GM18499 (cell line): Measurements from ENCODE around the gene HIKESHI.
"Not testable (repeated sequence)": the region's sequence is repeated elsewhere in the genome, so short reads cannot be mapped to it uniquely, and the experiment has no call there.

Experiments
- ATAC-seq: cut with Tn5 transposase; IDR thresholded peaks from one replicate; pipeline ENCODE4 v1.9.1; 2021; ENCODE audit warnings: moderate number of reproducible peaks; ENCODE audit not compliant: insufficient read depth, unreplicated experiment

HIKESHI gene

GRCh38 chr11:86302092-86302793 is at the start of gene HIKESHI:
TSS of gene HIKESHI (plus strand) at chr11:86302240. CDS start at chr11:86302449, 209 bp downstream.
- ATAC-seq: peak; percentile 98

DNA sequence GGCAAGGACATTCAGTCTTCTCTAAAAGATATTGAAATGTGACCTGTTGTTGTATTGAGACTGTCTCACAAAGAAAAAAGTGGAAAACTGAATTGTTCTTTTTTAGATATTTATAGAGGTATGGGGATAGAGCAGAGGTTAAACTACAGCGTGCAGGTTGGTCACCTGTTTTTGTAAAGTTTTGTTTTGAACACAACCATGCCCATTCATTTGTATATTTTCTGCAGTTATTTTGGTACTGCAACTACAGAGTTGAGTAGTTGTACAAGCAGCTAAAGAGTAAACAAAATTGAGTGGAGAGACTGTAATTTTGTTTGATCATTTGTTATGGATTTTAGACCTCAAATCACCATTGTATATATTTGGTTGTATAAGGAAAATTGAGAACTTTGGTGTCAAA is 46.1 kb upstream of the HIKESHI start:
- ATAC-seq: peak; percentile 87

- ATAC-seq: no peak
Observed at GRCh38 chr11:86256608-86257007, 45.4 kb upstream of the HIKESHI start.

DNA sequence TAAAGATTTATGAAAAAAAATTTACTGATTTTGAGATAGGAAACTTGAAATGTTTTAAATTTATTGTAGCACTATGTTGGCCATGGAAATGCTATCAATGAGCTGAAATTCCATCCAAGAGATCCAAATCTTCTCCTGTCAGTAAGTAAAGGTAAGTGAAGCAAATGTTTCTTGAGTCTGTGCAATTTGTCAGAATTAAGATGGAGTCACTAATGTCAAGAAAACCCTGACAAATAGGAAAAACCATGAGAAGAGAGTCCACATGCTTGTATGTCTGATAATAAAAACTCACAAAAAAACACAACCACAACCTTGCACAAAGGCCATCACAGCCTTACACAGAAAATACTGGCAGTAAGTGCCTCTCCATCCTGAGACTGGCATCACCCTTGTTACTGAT is 44.6 kb upstream of the HIKESHI start:
- no peak for ATAC-seq

DNA sequence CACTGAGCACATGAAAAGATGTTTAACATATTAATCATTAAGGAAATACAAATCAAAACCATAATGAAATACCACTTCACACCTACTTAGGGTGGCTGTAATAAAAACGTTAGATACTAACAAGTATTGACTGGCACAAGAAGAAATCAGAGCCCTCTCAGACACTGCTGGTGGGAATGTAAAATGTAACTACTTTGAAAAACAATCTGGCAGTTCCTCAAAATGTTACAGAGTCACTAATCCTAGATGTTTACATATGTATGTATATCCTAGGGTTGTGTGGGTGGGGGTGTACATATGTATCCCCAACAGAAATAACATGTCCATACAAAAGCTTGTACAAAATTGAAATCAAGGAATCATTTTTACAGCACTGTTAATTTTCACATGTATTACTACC is 42.3 kb upstream of the HIKESHI start:
- no peak for ATAC-seq

GRCh38 chr11:86261328-86261727 is 40.7 kb upstream of the HIKESHI start:
- no peak for ATAC-seq

- ATAC-seq: no peak
Observed at GRCh38 chr11:86262387-86262786, 39.7 kb upstream of the HIKESHI start.

DNA sequence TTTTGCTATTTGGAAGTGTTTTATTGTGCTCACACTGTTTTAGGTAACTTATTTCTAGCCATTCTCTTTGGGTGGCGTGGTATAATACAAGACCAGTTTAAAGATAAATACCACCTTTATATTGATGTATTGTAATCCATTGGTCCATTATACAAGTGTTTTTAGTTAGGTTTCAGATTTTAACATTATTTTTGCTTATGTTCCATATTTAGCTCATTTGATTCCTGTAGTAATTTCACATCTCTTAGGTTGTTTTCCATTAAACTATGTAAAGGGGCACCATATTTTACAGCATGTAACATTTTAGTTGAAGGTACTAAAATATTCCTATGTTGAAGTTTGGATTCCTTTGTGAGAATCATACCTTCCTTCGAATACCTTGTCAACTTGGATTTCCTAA is 37.4 kb upstream of the HIKESHI start:
- no peak for ATAC-seq

GRCh38 chr11:86265194-86265593 is 36.8 kb upstream of the HIKESHI start:
- ATAC-seq: no peak

DNA sequence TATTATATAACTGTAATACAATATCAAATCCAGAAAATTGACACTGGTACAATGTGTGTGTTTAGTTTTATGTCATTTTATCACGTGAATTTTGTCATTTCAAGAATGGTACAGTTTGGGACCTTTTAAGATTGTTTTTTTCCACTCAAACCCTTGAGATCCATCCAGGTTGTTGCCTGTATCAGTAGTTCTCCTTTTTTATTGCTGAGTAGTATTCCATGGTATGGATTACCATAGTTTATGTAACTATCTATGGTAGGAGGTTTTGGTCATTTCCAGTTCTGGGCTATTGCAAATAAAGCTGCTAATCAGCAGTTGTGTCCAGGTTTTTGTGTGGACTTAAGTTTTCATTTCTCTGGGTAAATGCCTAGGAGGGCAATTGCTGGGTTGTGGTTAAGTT is 32.4 kb upstream of the HIKESHI start:
- ATAC-seq: no peak

- no peak for ATAC-seq
Observed at GRCh38 chr11:86274503-86274902, 27.5 kb upstream of the HIKESHI start.

GRCh38 chr11:86274999-86275398 is 27.0 kb upstream of the HIKESHI start:
- ATAC-seq: no peak

DNA sequence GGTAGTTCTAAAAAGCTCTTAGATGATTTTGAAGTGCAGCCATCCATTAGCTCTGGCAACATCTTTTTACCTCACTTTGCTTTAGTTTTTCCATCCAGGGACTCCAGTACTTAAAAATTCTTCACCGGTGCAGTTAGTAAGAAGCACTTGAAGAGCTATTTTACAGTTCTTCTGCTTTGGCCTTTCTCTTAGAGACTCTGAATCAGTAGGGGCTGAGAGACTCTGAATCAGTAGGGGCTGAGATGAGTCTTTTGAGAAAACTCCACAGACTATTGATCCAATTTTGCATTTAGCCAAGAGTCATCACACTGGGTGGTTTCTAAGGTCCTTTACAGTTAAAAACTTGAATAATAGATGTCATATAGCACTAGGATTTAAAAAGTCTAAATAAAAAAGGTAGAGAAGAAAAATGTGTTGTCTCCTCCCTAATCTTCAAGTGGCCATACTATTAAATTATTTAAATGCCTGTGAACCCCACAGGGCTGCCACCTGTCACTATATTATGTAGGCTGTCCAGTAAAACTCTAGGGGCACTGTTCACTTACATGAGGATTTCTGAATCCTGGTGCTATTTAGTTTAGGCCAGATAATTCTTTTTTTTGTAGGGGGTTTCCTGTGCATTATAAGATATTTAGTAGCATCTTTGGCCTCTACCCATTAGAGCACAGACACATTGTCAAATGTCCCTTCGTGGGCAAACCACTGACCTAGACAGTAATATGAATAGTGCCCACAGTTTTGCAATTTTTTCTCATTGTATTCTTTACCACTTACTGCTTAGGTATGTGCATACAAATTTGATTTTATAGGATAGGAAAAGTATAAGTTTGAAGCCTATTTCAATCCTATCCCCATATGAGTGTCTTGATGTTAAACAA is 26.3 kb upstream of the HIKESHI start:
- ATAC-seq: no peak

DNA sequence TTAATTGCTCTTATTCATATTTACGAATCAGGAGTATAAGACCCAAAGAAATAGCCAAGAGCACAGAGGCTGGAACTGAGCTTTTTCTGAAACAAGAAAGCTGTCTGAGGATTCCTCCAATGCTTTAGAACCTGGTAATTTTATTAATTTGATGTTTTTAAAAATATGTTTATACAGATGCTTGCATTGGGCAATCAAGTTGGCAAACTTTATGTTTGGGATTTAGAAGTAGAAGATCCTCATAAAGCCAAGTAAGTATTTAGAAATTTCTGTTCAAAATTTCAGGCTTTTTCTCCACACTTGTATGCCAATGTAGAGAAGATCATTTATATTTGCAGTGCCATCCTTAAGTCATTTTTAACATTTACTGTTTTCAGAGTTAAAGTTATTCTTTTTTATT is 24.3 kb upstream of the HIKESHI start:
- no peak for ATAC-seq

DNA sequence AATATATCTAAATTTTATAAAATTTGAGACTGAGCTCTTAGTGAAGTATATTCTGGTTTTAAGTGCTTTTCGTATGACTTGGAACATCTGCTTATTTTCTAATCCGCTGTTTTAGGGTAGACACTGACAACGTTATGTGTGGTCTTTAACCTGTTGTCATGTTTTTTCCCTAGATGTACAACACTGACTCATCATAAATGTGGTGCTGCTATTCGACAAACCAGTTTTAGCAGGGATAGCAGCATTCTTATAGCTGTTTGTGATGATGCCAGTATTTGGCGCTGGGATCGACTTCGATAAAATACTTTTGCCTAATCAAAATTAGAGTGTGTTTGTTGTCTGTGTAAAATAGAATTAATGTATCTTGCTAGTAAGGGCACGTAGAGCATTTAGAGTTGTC is 23.8 kb upstream of the HIKESHI start:
- no peak for ATAC-seq

GRCh38 chr11:86279747-86280146 is 22.3 kb upstream of the HIKESHI start:
- ATAC-seq: no peak

DNA sequence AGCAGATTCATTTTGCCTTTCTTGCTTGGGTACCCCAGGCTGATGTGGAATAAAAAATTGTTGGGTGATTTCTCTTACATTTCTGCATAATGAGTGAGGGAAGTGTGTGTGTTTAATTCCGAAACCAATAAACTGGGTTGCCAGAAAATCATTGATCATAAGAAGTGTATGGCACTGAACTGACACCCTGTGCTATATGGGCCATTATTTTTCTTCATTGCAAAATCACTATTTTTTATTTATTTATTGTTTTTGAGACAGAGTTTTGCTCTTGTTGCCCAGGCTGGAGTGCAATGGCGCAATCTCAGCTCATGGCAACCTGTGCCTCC is 14.6 kb upstream of the HIKESHI start:
- ATAC-seq: no peak

GRCh38 chr11:86288776-86289507 is 13.1 kb upstream of the HIKESHI start:
- ATAC-seq: no peak

GRCh38 chr11:86289508-86290280 is 12.3 kb upstream of the HIKESHI start:
- ATAC-seq: not testable (repeated sequence)

GRCh38 chr11:86291466-86292262 is 10.4 kb upstream of the HIKESHI start:
- no peak for ATAC-seq
